Mucosa of rectum (tissue), 2 donors: ENCODE measurements around the gene ISG20L2.
A peak's percentile ranks its signal among the peaks of the same experiment; 100 is the strongest.

Source experiments
- H3K27ac ChIP-seq, 2 donors: one replicate each; pipeline ENCODE4 v1.7.0; 2013; ENCODE audit warnings: inconsistent platforms in 2 of 2, low read depth in 2 of 2, low read length in 2 of 2
- H3K27me3 ChIP-seq, 2 donors: one replicate each; pipeline ENCODE4 v1.7.0; 2013; ENCODE audit warnings: low read length in 2 of 2; ENCODE audit not compliant: control insufficient read depth in 2 of 2, insufficient read depth in 2 of 2
- H3K36me3 ChIP-seq, 2 donors: one replicate each; pipeline ENCODE4 v1.7.0; 2013; ENCODE audit warnings: low read length in 2 of 2; ENCODE audit not compliant: control insufficient read depth in 2 of 2, insufficient read depth in 2 of 2
- H3K4me1 ChIP-seq, 2 donors: one replicate each; pipeline ENCODE4 v1.7.0; 2013; ENCODE audit warnings: low read length in 2 of 2, mild to moderate bottlenecking in 1 of 2; ENCODE audit not compliant: control insufficient read depth in 2 of 2, insufficient read depth in 2 of 2
- H3K4me3 ChIP-seq, 2 donors: one replicate each; pipeline ENCODE4 v1.7.0; 2013; ENCODE audit warnings: low read length in 2 of 2
- H3K9ac ChIP-seq, 2 donors: one replicate each; pipeline ENCODE4 v1.7.0; 2013; ENCODE audit warnings: low read length in 2 of 2, low read depth in 1 of 2, mild to moderate bottlenecking in 1 of 2
- H3K9me3 ChIP-seq, 2 donors: one replicate each; pipeline ENCODE4 v1.7.0; 2013; ENCODE audit warnings: low read length in 2 of 2; ENCODE audit not compliant: control insufficient read depth in 2 of 2
- donor health status: healthy.
- donor health status: Normal muscosa, but diverticular disease.

The ISG20L2 gene

GRCh38 chr1:156690675-156691036 lies 37.9 kb downstream of the ISG20L2 start:
- Histone ChIP-seq H3K4me1 (peaks cover 0 to 21% of the 10 kb centered on the region in 2 donors), H3K4me3 (no peak overlapping the region), H3K36me3 (no peaks in the 10 kb centered on the region), H3K9ac (no peak overlapping the region), H3K9me3 (no peaks in the 10 kb centered on the region), H3K27ac (no peak overlapping the region), H3K27me3 (peaks cover 27 to 34% of the 10 kb centered on the region in 2 donors)

GRCh38 chr1:156689953-156690674 lies 38.5 kb downstream of the ISG20L2 start:
- H3K9me3 ChIP-seq = no peaks in the 10 kb centered on the region
- peaks cover 27 to 34% of the 10 kb centered on the region in 2 donors for H3K27me3 ChIP-seq
- H3K4me3 ChIP-seq = no peak overlapping the region
- no peak overlapping the region for H3K9ac ChIP-seq
- H3K36me3 ChIP-seq = no peaks in the 10 kb centered on the region
- H3K27ac ChIP-seq = no peak overlapping the region
- H3K4me1 ChIP-seq = peaks cover 0 to 21% of the 10 kb centered on the region in 2 donors

GRCh38 chr1:156689035-156689952 lies 39.3 kb downstream of the ISG20L2 start:
- Histone ChIP-seq H3K9me3 (no peaks in the 10 kb centered on the region), H3K4me1 (peaks cover 0 to 17% of the 10 kb centered on the region in 2 donors), H3K4me3 (peak overlapping the region in 1 of 2 donors; percentile 20), H3K27me3 (peaks cover 29 to 39% of the 10 kb centered on the region in 2 donors), H3K27ac (no peak overlapping the region), H3K9ac (no peak overlapping the region), H3K36me3 (no peaks in the 10 kb centered on the region)

- H3K27me3 ChIP-seq = peaks cover 16 to 19% of the 10 kb centered on the region in 2 donors
- H3K9me3 ChIP-seq = no peaks in the 10 kb centered on the region
- H3K4me3 ChIP-seq = no peak overlapping the region
- no peaks in the 10 kb centered on the region for H3K4me1 ChIP-seq
- H3K9ac ChIP-seq = no peak overlapping the region
- H3K36me3 ChIP-seq = no peaks in the 10 kb centered on the region
- no peak overlapping the region for H3K27ac ChIP-seq
Measured at GRCh38 chr1:156684227-156684782, 44.3 kb downstream of the ISG20L2 start.

- Histone ChIP-seq H3K27ac (no peak overlapping the region), H3K9me3 (no peaks in the 10 kb centered on the region), H3K4me1 (peaks cover 2% of the 10 kb centered on the region in 2 donors), H3K36me3 (no peaks in the 10 kb centered on the region), H3K27me3 (peaks cover 30 to 33% of the 10 kb centered on the region in 2 donors), H3K4me3 (no peak overlapping the region), H3K9ac (no peak overlapping the region)
Measured at GRCh38 chr1:156682166-156682890, 46.2 kb downstream of the ISG20L2 start.

- Histone ChIP-seq H3K9ac (no peak overlapping the region), H3K9me3 (no peaks in the 10 kb centered on the region), H3K27ac (no peak overlapping the region), H3K4me3 (no peak overlapping the region), H3K27me3 (peaks cover 32 to 35% of the 10 kb centered on the region in 2 donors), H3K36me3 (no peaks in the 10 kb centered on the region), H3K4me1 (peaks cover 4 to 7% of the 10 kb centered on the region in 2 donors)
Measured at GRCh38 chr1:156681196-156681960, 47.2 kb downstream of the ISG20L2 start.

GRCh38 chr1:156680056-156680455 lies 48.5 kb downstream of the ISG20L2 start:
- no peaks in the 10 kb centered on the region for H3K9me3 ChIP-seq
- peaks cover 32 to 44% of the 10 kb centered on the region in 2 donors for H3K27me3 ChIP-seq
- H3K4me3 ChIP-seq = no peak overlapping the region
- H3K9ac ChIP-seq = no peak overlapping the region
- no peaks in the 10 kb centered on the region for H3K36me3 ChIP-seq
- no peak overlapping the region for H3K27ac ChIP-seq
- H3K4me1 ChIP-seq = peaks cover 4 to 7% of the 10 kb centered on the region in 2 donors

- Histone ChIP-seq H3K27me3 (peaks cover 33 to 44% of the 10 kb centered on the region in 2 donors), H3K4me1 (peaks cover 7 to 10% of the 10 kb centered on the region in 2 donors), H3K27ac (peak overlapping the region; percentile 38 to 48), H3K9ac (peak overlapping the region in 1 of 2 donors; percentile 30), H3K4me3 (peak overlapping the region; percentile 19 to 58), H3K36me3 (no peaks in the 10 kb centered on the region), H3K9me3 (no peaks in the 10 kb centered on the region)
Measured at GRCh38 chr1:156677616-156678596, 50.7 kb downstream of the ISG20L2 start.
